Hepatic stellate cell (primary cell): ENCODE results near the gene CLASP1.
"Not testable (repeated sequence)": the region's sequence is repeated elsewhere in the genome, so short reads cannot be mapped to it uniquely, and the experiment has no call there.

Experiments
- DNase-seq: peaks from one replicate; pipeline ENCODE4 v3.0.0; 2011; ENCODE audit warnings: low spot score

CLASP1 gene

DNA sequence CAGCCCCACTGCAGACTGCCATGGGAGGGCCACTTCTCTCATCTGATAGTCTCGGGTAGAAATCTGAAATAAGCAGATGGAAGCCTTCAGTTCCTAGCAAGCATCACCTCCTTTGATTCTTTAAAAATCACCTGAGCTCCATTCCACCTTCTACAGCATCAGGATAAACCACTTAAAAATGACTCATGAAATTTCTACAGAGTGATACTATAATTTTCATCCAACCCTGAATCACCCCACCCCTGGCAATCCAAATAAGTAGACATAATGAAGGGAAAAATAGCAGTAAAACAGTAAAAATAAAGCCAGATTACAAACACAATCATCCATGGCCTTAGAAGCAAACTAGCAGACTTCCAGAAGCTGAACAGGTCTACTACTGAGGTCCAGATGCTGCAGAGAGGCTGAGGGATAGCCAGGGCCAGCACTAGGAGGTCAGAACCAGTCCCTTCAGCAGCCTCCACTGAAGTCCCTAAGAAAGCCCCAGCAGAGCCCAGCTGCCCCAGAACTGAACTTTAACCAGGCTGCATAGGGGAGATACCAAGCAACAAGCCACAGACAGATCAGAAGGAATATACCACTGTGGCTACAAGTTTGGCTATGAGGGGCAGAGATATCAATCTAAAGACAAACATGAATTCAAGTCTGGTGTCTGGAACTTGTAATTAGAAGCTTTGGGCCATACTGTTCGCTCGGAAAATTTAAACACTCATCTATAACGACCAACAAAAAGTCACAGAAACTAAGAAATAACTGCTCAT is 173.3 kb downstream of the CLASP1 start:
- no peak for DNase-seq

DNA sequence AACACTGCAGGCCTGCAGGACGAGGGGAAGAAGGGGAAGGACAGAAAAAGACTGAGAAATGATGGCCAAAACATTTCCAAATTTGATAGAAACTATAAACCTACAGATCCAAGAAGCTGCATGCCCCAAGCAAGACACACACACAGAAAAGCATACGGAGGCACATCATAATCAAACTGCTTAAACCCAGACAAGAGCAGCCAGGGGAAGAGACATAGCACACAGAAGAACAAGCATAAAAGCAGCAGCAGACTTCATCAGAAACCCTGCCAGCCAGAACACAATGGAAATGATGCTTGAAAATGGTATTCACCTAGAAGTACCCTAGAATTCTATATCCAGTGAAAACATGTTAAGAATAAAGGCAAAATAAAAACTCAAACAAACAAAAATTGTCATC is 175.8 kb downstream of the CLASP1 start:
- DNase-seq: no peak

DNA sequence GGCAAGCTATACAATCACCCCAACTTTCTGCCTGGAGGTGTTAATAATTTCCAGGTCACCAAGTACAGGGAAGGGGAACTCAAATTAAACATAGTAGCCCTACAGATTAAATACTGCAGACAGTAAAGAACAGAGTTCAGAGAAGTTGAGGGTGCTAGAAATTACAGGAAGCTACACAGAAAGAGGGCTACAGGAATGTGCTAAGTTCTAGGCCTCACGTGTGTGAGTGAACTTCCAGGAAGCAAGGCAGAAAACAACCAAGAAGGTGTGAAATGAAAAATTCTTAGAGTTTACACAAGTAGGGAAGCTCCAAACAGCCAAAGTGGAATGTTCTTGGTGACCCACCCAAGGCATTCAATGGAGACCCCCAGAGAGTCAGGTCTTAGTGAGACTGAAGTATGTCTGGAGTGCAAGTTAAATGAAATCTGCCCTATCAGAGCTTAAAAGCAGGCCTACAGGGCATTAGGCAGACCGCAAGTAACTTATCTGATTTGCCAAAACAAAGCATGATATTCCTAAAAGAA is 176.7 kb downstream of the CLASP1 start:
- no peak for DNase-seq

DNA sequence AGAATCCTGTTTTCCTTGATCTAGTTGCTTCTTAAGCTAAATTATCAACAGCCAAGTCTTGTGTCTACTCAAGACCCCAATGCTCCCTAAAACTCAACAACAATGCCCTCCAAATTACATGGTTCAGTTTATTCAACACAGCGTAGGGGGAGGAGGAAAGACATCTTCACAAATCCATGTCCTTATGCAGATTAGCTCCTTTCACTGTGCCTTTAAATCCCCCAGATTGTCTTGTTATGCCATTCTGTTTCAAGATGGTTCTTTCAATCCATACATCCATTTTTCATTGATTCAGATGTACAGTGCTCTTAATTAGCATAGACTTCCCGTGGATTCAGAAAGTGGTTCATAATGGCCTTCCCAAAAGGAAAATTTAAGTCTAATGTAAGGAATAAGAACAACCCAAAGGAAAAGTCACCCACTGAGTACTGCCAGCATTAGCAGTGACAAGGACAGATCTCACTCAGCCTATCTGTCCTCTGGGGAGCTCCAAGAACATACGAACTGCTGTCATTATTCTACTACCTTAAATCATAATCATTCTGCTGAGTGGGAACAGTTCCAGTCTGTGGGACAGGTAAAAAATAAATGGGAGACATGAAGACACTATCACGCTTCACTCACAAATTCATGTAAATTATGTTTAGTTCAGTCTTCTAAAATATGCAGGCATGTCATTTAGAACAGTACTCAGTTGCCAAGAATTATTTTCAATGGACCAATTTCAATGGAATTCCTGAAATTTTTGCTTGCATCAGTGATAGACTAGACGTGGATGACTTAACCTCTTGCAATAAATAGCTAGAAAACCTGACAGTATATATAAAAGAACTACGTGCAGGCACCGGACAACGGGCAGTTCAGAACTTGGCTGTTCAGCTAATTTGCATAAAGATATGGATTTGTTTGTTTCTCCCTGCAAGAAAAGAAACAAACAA is 177.5 kb downstream of the CLASP1 start:
- peak; percentile 21 for DNase-seq

DNA sequence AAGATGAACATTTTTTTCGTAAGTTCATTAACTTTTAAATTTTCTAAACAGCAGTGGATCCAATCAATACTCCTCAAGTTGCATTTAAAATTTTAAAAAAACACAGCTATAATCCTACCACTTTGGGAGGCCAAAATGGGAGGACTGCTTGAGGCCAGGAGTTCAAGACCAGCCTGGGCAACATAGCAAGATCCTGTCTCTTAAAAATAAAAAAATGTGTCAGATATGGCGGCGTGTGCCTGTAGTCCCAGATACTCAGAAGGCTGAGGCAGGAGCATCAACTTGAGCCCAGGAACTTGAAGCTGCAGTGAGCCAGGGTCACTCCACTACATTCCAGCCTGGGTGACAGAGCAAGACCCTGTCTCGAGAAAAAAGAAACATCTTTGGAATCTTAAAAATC is 178.3 kb downstream of the CLASP1 start:
- no peak for DNase-seq

DNA sequence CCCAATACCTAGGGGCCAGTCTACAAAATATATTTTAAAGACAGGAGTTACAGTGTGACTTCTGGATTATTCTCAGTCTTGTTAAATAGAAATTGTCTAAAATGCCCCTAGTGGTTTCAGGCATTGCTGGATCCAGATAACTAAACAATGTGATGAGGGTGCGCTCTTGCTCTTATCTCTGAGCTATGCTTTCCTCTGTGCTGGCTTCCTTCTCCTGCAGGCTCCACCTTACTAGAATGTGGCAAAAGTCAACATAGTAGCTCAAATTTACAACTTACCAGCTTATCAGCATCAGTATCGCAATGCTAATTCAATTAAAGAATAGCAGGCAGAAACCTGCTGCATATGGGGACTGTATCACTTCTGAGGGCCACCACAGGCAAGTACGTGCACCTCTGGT is 179.9 kb downstream of the CLASP1 start:
- no peak for DNase-seq

DNA sequence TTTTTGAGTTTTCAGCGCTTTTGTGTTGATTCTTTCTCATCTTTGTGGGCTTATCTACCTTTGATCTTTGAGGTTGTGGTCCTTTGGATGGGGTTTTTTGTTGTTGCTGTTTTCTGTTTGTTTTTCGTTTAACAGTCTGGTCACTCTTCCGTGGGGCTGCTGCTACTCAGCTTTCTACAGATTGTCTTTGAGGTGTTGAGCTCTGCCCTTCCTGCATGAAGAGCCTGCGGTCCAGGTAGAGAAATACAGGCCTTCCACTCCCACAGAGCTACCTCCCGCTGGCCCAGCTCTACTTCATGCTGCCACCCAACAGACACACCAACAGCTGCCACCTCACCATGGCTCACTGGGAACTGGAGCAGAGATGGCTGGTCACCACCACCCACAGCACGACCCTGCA is 180.3 kb downstream of the CLASP1 start:
- no peak for DNase-seq

DNA sequence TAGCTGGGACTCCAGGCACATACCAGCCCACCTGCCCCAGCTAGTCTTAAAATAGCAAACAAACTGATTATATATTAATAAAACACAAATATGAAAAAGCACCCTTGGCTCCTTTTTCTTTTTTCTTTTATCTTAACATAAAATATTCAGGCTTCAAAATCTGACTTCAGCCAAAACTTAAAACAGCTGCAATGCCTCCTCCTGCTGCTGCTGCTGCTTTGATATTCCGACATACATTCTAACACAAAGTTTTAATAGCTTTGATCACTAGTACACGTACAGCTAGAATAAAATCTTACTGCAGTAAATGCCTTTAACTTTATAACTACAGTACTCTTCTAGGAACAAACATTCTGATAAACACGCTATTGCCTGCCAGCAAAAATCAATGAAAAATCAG is 190.0 kb downstream of the CLASP1 start:
- no peak for DNase-seq

DNA sequence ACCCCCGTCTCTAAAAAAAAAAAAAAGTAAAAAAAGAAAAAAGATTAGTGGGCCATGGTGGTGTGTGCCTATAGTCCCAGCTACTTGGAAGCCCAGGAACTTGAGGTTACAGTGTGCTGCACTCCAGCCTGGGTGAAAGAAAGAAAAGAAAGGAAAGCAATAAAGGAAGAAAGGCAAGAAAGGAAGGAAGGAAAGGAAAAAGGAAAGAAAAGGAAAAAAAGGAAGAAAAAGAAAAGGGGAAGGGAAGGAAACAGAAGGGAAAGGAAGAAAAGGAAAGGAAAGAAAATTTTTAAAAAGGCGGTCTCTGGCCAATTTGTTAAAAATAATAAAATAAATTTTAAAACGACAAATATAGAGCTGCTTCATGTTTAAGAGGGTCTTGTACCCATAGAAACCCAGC is 192.9 kb downstream of the CLASP1 start:
- no peak for DNase-seq

DNA sequence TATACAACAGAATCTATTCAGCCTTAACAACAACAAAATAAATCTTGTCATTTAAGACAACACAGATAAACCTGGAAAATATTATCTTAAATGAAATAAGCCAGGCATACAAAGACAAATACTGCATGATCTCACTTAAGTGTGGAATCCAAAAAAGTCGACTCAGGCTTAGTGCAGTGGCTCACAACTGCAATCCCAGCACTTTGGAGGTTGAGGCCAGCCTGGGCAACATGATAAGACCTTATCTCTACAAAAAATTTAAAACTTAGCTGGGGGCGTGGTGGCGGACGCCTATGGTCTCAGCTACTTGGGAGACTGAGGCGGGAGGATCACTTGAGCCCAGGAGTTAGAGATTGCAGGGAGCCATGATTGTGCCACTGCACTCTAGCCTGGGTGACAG is 193.8 kb downstream of the CLASP1 start:
- no peak for DNase-seq

DNA sequence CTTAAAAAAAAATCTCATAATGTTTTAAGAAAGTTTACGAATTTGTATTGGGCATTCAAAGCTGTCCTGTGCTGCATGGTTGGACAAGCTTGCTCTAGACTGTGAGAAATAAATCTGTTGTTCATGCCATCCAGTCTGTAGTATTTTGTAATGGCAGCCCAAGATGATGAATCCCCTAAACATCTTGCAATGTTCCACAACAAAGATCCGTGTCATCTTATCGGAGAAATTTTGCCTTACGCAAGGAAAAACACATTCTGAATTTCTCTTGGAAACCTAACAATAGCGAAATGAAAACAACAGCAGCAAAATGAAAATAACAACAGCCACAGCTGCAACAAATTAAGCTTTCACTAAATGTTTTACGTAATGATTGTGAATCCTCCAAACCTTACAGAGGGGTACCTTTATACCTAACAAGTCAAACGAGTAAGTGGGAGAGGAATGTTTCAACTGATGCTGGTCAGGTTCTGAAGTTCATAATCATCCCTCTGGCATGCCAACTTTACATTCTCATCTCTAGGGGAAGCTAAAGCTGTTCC is 194.6 kb downstream of the CLASP1 start:
- DNase-seq: no peak

DNA sequence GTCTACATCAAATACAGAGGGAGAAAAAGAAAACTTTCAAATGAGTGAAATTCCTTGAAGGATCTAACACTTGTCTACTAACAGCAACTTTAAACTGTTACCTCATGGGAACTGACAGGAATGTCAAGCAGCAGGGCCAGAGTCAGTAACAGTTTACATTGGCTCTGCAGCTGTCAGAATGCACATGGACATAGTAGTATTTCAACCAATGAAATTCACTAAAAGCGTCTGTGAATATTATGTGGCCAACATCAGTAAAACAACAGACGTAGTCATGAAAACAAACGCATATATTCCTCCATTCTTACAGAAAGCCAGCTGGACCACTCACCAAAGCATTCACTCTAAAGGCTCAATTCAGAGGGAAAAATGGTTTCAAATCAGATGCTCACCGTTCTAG is 197.9 kb downstream of the CLASP1 start:
- no peak for DNase-seq

DNA sequence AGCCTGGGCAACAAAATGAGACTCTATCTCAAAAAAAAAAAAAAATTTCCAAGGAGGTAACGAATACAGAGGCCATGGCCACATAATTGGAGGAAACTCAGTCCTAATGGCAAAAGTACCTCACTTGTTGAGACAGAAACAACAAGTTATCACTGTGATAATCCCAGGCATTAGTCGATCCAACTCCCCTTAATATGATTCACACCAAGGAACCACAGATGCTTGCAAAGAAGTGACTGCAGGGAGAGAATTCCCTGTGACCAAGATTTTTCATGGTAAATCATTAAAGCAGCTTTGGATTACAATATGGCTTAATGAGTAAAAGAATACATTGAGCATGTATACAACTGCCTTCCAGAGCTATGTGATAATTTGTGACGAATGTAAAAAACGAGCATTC is 199.0 kb downstream of the CLASP1 start:
- DNase-seq: no peak

DNA sequence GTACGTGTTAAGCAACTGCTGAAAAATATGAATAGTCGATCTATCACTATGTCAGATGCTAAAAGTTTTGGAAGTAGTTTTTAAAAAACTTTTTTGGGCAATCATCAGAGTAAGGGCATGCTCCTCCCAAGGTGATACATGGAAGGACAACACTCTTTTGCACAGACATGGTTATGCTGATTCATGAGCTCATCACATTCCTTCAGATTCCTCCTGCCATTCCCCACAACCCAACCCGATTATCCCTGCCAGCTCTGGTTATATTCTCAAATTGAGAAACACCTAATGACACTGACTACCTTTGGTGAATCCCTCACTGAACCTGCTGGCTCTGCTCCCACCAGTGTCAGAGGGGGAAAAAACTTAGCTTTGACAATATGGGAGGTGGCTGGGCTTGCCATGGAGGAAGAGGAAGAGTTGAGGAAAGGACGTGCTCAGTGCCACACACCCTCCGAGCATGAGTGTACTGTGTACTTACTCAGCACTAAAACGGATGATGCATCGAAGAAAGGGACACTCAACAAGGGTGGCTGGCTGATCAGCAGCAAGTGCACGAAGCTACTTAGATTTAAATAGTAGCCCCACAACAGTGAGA is 202.5 kb downstream of the CLASP1 start:
- DNase-seq: no peak

DNA sequence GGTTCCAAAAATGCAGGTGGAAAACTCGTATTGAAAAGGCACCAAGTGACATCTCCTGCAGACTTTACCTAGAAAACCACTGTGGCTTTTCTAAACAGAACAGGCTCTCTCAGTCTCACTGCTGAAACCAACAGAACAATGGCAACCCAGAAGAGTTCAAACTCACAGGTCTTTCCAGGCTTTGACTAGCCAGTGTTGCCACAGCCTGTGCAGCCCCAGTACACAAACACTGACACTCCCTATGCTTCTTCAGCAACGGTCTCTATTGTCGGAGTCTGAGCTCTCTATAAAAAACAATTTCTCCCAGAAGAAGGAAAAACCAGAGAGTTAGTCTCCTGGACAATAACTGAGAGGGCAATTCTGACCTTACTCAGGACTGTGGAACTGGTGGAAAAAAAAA is 206.4 kb downstream of the CLASP1 start:
- no peak for DNase-seq

DNA sequence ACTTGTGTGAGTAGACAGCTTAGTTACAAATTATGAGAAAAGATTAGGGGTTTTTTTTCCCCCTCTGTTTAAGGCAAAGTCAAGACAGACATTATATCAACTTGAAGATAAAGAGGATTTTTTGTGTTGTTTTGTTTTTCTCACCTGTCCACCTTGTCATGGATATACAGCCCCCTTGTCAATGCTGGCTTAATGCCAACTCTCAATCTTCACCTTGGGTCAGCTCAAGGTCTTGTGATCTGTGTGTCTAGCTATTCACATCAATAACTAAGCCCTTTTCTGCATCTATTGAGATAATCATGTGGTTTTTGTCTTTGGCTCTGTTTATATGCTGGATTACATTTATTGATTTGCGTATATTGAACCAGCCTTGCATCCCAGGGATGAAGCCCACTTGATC is 211.0 kb downstream of the CLASP1 start:
- not testable (repeated sequence) for DNase-seq

DNA sequence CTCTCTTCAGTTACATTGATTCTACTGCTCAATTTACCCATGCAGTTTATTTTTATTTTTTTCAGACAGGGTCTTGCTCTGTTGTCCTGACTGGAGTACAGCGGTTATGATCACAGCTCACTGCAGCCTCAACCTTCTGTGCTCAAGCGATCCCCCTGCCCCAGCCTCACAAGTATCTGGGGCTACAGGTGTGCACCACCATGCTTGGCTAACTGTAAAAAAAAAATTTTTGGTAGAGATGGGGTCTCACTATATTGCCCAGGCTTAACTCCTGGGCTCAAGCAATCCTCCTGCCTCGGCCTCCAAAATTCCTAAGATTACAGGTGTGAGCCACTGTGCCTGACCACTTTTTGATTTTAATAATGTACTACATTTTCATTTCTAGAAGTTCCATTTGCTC is 212.3 kb downstream of the CLASP1 start:
- no peak for DNase-seq

DNA sequence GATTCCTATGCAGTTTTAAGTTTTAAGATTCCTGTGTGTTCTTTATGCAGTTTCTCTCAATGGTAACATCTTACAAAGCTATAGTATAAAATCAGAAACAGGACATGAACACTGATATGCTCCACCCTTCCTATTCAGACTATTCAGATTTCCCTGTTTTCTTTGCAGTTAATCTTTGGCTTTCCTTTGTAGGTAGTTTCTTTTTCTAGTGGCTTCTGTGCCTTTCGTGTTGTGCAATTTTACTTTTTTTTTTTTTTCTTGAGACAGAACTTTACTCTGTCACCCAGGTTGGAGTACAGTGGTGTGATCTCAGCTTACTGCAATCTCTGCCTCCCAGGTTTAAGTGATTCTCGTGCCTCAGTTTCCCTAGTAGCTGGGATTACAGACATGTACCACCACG is 213.5 kb downstream of the CLASP1 start:
- DNase-seq: no peak

DNA sequence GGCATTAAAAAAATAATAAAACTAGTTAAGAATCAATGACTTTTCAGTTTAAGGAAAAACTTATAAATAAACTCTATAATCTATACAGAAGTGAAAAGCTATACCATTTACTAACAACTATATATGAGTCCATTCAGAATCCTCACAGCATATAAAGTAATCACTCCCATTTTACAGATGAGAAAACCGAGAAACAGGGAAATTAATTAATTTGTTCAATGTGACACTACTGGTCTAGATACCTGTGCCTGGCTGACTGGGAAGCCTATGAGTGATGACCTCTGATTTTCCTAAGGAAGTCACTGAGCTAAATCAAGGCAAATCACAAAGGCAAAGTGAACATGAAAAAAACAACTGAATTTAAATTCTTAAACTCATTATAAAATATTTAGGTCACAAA is 218.0 kb downstream of the CLASP1 start:
- no peak for DNase-seq

DNA sequence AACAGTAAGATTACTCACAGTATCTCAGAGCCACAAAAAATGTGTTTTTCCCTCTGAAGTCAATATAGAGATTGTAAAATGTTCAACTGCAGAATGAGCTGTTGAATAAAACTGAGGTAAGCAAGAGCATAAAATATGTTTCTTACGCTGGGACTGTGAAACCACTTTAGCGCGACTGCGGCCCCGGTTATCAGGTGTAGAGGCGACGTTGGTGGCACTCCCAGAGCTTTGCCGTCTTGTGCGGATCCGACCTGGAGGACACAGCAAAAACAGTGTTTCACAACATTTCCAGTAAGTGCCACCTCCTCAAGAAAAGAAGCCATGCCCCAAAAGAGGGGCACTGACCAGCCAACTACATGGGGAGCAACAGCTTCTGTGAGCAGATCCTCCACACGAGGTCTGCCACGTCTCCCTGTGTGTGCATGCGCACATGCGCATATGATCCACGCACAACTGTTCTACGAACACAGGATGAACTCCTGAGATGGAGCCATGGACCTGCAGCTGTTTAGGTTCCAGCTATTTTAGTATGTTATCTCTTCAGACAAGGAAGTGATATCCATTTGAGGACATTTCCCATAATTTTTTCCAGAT is 219.2 kb downstream of the CLASP1 start:
- no peak for DNase-seq

DNA sequence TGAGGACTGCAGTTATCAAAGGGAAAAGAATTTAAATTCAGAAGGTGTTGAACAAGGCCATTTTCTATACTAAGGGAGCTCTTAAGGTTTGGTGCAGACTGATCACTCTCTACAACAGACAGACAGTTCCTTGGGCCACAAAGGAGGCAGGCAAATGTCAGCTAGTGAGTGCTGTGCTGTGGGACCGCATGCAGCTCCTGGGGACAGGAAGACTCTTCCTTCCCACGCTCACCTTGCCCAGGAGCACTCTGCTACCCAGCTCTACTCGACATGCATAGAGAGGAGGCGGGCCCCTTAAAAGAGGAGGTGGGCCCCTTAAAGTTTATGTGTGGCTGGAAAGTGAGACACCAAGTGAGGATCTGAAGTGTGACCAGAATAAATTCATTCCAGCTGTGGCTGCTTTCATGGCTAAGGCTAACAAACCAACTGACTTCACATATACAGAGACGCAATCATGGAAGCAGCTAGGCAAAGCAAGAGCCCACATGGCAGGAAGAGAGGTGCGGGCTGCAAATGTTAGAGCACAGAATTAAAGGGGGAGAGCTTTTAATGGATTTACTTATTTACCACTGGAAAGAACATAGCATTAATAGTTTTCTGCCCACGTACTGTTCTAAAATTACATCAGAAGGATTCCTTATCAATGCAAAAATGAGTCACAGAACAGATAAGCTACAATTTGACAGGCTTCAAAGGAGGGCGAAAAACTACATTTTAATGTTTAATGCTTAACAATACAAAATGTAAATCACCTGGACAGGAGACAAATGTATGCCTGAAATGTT is 220.0 kb downstream of the CLASP1 start:
- DNase-seq: no peak
